HEK293T (cell line): ENCODE measurements around the gene DNAH9.

Source experiments
- CTCF ChIA-PET: fragments of 350-600 bp; formaldehyde crosslinking; extraction: SDS; loops from one replicate; lab custom pipeline; 2021; ENCODE audit warnings: antibody characterized with exemption, inconsistent platforms; lab: Yijun Ruan, JAX
- POLR2A ChIA-PET: fragments of 350-600 bp; formaldehyde crosslinking; extraction: SDS; loops from one replicate; lab custom pipeline; 2020; ENCODE audit warnings: antibody characterized with exemption, inconsistent platforms; lab: Yijun Ruan, JAX
- DNase-seq: peaks from one replicate; pipeline ENCODE4 v3.0.0; 2012; ENCODE audit warnings: mixed read lengths; ENCODE audit errors: extremely low spot score
- ARNT ChIP-seq: fragments of 450-650 bp; IDR thresholded peaks from 2 replicates; pipeline ENCODE4 v1.6.1; 2017; ENCODE audit warnings: mild to moderate bottlenecking
- BHLHE40 ChIP-seq: fragments of 450-650 bp; IDR thresholded peaks from 2 replicates; pipeline ENCODE4 v1.6.1; 2016; ENCODE audit warnings: mild to moderate bottlenecking, moderate library complexity, borderline replicate concordance
- CTBP1 ChIP-seq: fragments of 450-650 bp; IDR thresholded peaks from 2 replicates; pipeline ENCODE4 v1.6.1; 2016; ENCODE audit warnings: borderline replicate concordance
- ELF4 ChIP-seq: fragments of 450-650 bp; IDR thresholded peaks from 2 replicates; pipeline ENCODE4 v1.6.1; 2017; ENCODE audit warnings: antibody characterized with exemption
- FOXA1 ChIP-seq: fragments of 450-650 bp; IDR thresholded peaks from 2 replicates; pipeline ENCODE4 v1.6.1; 2016; ENCODE audit warnings: mild to moderate bottlenecking
- FOXK2 ChIP-seq: fragments of 450-650 bp; IDR thresholded peaks from 2 replicates; pipeline ENCODE4 v1.6.1; 2016; ENCODE audit warnings: mild to moderate bottlenecking
- FOXM1 ChIP-seq: fragments of 450-650 bp; IDR thresholded peaks from 2 replicates; pipeline ENCODE4 v1.6.1; 2017; ENCODE audit warnings: mild to moderate bottlenecking, borderline replicate concordance
- HDGF ChIP-seq: fragments of 450-650 bp; IDR thresholded peaks from 2 replicates; pipeline ENCODE4 v1.6.1; 2017; ENCODE audit warnings: antibody characterized with exemption, borderline replicate concordance
- L3MBTL2 ChIP-seq: fragments of 450-650 bp; conservative IDR thresholded peaks from 2 replicates; pipeline ENCODE4 v1.6.1; 2016; ENCODE audit warnings: mild to moderate bottlenecking
- LEF1 ChIP-seq: fragments of 450-650 bp; IDR thresholded peaks from 2 replicates; pipeline ENCODE4 v1.6.1; 2017; ENCODE audit warnings: mild to moderate bottlenecking, borderline replicate concordance
- NFRKB ChIP-seq: fragments of 450-650 bp; IDR thresholded peaks from 2 replicates; pipeline ENCODE4 v1.6.1; 2016; ENCODE audit warnings: mild to moderate bottlenecking, moderate library complexity
- PKNOX1 ChIP-seq: fragments of 450-650 bp; IDR thresholded peaks from 2 replicates; pipeline ENCODE4 v1.6.1; 2016
- SP1 ChIP-seq: fragments of 450-650 bp; IDR thresholded peaks from 2 replicates; pipeline ENCODE4 v1.6.1; 2017
- SUZ12 ChIP-seq: fragments of 450-650 bp; IDR thresholded peaks from 2 replicates; pipeline ENCODE4 v1.6.1; 2016; ENCODE audit warnings: mild to moderate bottlenecking
- TARDBP ChIP-seq: fragments of 450-650 bp; IDR thresholded peaks from 2 replicates; pipeline ENCODE4 v1.6.1; 2016
- ZNF384 ChIP-seq: fragments of 450-650 bp; IDR thresholded peaks from 2 replicates; pipeline ENCODE4 v1.6.1; 2016

The DNAH9 gene

GRCh38 chr17:11893862-11894261 is 295.6 kb downstream of the DNAH9 start:
- TF ChIP-seq L3MBTL2: no peak
- no peak for TF ChIP-seq ARNT
- no peak for TF ChIP-seq FOXA1
- no peak for TF ChIP-seq TARDBP
- TF ChIP-seq HDGF: no peak
- no peak for TF ChIP-seq FOXK2
- TF ChIP-seq ZNF384: no peak
- TF ChIP-seq ELF4: no peak
- no peak for TF ChIP-seq LEF1
- TF ChIP-seq FOXM1: no peak
- no peak for TF ChIP-seq SUZ12
- TF ChIP-seq NFRKB: no peak
- no peak for TF ChIP-seq CTBP1
- no peak for TF ChIP-seq PKNOX1
- TF ChIP-seq SP1: no peak
- TF ChIP-seq BHLHE40: no peak
- ChIA-PET POLR2A (no interaction called here), CTCF (no interaction called here)

GRCh38 chr17:11896199-11896598 is 297.9 kb downstream of the DNAH9 start:
- POLR2A ChIA-PET: no interaction called here

More at GRCh38 chr17:11893862-11894261, 295.6 kb downstream of the DNAH9 start:
- no peak for DNase-seq

GRCh38 chr17:11898526-11899235 is 300.4 kb downstream of the DNAH9 start:
- no peak for DNase-seq
- TF ChIP-seq NFRKB: no peak
- no peak for TF ChIP-seq CTBP1
- no peak for TF ChIP-seq HDGF
- no peak for TF ChIP-seq SP1
- no peak for TF ChIP-seq PKNOX1
- no peak for TF ChIP-seq L3MBTL2
- TF ChIP-seq TARDBP: no peak
- CTCF ChIA-PET: no interaction called here
- POLR2A ChIA-PET: no interaction called here

More at GRCh38 chr17:11896199-11896598, 297.9 kb downstream of the DNAH9 start:
- DNase-seq: no peak
- CTCF ChIA-PET: no interaction called here
- no peak for TF ChIP-seq PKNOX1
- no peak for TF ChIP-seq FOXA1
- TF ChIP-seq NFRKB: no peak
- TF ChIP-seq SP1: no peak

GRCh38 chr17:11899537-11899942 is 301.3 kb downstream of the DNAH9 start:
- no peak for DNase-seq
- POLR2A ChIA-PET: no interaction called here
- TF ChIP-seq BHLHE40: no peak
- CTCF ChIA-PET: no interaction called here

- CTCF ChIA-PET: no interaction called here
- no peak for DNase-seq
- no peak for TF ChIP-seq TARDBP
- TF ChIP-seq SP1: no peak
- no peak for TF ChIP-seq FOXA1
- no peak for TF ChIP-seq FOXM1
- TF ChIP-seq L3MBTL2: no peak
- no peak for TF ChIP-seq ARNT
- TF ChIP-seq NFRKB: no peak
- no peak for TF ChIP-seq ZNF384
- POLR2A ChIA-PET: no interaction called here
Measured at GRCh38 chr17:11900041-11900476, 301.8 kb downstream of the DNAH9 start.

GRCh38 chr17:11900655-11901054 is 302.4 kb downstream of the DNAH9 start:
- no peak for TF ChIP-seq ZNF384
- TF ChIP-seq PKNOX1: no peak
- no peak for TF ChIP-seq HDGF
- no peak for TF ChIP-seq LEF1
- no peak for TF ChIP-seq TARDBP
- ChIA-PET CTCF (no interaction called here), POLR2A (no interaction called here)
- DNase-seq: no peak

- ChIA-PET POLR2A (no interaction called here), CTCF (no interaction called here)
- TF ChIP-seq NFRKB (no peak), ARNT (no peak), ELF4 (no peak)
- DNase-seq: no peak
Measured at GRCh38 chr17:11901931-11902330, 303.7 kb downstream of the DNAH9 start.
